Measurements from ENCODE around the gene LGALS12. TPM values are rescaled to one million over a fixed set of nuclear protein-coding genes. Genes with fewer than 3 reads are reported as not detected.

Gene LGALS12
- total and polyA plus RNA-seq, 2 of the 13 experiments (the other 11 are each of a cell fraction or from before 2014, with no cell fraction given): not detected

GRCh38 chr11:63512816-63513215 lies 6.9 kb downstream of the LGALS12 start (continued):
- TF ChIP-seq, protein P1, sequence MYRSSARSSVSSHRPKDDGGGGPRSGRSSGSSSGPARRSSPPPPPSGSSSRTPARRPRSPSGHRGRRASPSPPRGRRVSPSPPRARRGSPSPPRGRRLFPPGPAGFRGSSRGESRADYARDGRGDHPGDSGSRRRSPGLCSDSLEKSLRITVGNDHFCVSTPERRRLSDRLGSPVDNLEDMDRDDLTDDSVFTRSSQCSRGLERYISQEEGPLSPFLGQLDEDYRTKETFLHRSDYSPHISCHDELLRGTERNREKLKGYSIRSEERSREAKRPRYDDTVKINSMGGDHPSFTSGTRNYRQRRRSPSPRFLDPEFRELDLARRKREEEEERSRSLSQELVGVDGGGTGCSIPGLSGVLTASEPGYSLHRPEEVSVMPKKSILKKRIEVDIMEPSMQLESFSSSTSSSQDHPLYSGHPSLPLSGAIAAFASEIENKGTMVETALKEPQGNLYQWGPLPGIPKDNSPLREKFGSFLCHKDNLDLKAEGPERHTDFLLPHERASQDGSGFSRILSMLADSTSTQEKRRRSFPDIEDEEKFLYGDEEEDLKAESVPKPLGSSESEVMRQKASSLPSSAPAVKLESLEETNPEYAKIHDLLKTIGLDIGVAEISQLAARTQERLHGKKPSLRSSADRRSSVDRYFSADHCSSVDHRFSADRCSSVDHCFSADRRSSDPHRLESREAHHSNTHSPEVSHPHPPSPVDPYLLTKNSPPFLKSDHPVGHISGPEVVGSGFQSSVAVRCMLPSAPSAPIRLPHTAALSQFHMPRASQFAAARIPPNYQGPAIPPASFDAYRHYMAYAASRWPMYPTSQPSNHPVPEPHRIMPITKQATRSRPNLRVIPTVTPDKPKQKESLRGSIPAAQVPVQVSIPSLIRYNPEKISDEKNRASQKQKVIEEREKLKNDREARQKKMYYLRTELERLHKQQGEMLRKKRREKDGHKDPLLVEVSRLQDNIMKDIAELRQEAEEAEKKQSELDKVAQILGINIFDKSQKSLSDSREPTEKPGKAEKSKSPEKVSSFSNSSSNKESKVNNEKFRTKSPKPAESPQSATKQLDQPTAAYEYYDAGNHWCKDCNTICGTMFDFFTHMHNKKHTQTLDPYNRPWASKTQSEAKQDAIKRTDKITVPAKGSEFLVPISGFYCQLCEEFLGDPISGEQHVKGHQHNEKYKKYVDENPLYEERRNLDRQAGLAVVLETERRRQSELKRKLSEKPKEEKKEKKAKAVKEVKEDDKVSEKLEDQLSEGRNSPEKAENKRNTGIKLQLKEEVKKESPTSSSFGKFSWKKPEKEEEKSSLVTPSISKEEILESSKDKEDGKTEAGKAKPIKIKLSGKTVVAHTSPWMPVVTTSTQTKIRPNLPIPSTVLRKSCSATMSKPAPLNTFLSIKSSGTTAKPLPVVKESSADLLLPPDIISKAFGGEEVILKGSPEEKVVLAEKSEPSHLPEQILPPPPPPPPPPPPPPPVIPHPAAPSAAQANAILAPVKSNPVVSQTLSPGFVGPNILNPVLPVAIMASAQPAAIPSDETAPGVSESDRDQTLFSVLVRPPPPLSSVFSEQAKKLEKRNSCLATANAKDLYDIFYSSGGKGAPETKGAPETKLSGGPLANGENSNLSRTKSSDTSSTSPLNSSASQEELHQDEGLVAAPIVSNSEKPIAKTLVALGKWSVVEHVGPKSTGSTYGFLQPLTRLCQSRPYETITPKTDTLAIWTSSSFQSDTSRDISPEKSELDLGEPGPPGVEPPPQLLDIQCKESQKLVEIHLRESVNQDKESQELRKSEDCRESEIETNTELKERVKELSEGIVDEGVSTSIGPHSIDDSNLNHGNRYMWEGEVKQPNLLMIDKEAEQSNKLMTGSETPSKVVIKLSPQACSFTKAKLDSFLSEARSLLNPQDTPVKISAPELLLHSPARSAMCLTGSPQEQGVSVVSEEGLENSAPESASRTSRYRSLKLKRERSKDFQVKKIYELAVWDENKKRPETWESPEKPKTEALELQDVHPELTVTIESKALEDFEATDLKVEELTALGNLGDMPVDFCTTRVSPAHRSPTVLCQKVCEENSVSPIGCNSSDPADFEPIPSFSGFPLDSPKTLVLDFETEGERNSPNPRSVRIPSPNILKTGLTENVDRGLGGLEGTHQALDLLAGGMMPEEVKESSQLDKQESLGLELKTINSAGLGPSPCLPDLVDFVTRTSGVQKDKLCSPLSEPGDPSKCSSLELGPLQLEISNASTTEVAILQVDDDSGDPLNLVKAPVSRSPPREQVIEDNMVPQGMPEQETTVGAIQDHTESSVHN (CRISPR knock-in tag; IDR thresholded peaks at IDR 0.05): no peak
- no peak for TF ChIP-seq ZFP82 (CRISPR knock-in tag; IDR thresholded peaks at IDR 0.05; ENCODE audit: borderline replicate concordance)

DNA sequence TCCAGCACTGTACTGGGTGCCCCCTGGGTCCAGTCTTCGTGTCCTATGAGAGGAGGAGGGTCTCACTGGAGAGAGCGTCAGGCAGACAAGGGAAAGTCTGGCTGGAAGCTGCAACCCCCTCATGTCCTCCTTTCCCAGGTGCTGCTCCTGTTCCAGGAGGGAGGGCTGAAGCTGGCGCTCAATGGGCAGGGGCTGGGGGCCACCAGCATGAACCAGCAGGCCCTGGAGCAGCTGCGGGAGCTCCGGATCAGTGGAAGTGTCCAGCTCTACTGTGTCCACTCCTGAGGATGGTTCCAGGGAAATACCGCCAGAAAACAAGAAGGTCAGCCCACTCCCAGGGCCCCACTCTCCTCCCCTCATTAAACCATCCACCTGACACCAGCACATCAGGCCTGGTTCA lies 10.2 kb downstream of the LGALS12 start:
- ATAC-seq (no peak), FAIRE-seq (no peak), DNase-seq (ENCODE audit: low spot score) (no peak)
- intact Hi-C loops (cut with micrococcal nuclease; ENCODE audit: unreplicated experiment): no loop called here
- CTCF ChIA-PET (ENCODE audit: low intra/inter-chr PET ratio, low total read pairs): no interaction called here
- Histone ChIP-seq H3K27ac (ENCODE audit: extremely low read length, insufficient read depth, low read length) (no peak overlapping the region), H3K4me1 (ENCODE audit: insufficient read depth, low read length) (no peaks in the 10 kb centered on the region), H3K79me2 (ENCODE audit: insufficient read depth, low read length) (no peaks in the 10 kb centered on the region), H2AFZ (ENCODE audit: low read length) (no peak overlapping the region), H4K20me1 (ENCODE audit: insufficient read depth, low read length) (no peaks in the 10 kb centered on the region), H3K27me3 (ENCODE audit: control insufficient read depth in 1 of 2, insufficient read depth in 2 of 2, low read length in 2 of 2) (peaks cover 4 to 14% of the 10 kb centered on the region in 2 experiments; a peak in 4 of 5 replicates), H3K9me3 (ENCODE audit: low read length) (no peaks in the 10 kb centered on the region), H3K9ac (ENCODE audit: insufficient read depth, low read depth, low read length) (no peak overlapping the region), H3K4me2 (ENCODE audit: low read depth, low read length) (no peak overlapping the region), H3K36me3 (replicated peaks in 1 of 2; ENCODE audit: control insufficient read depth in 1 of 2, insufficient read depth in 2 of 2, low read length in 2 of 2) (no peaks in the 10 kb centered on the region), H3K4me3 (replicated peaks in 1 of 3; ENCODE audit: insufficient read depth in 1 of 3, low read depth in 2 of 3, low read length in 3 of 3) (no peak overlapping the region)
- POLR2A ChIA-PET: no interaction called here
- in situ Hi-C loops (cut with HindIII; ENCODE audit: extremely low pct_ligation_motif_present, low pct_unique_long_range_greater_than_20kb): no loop called here
- BruUV-seq (replicated peaks): no TSS peak
- WGBS (ENCODE audit: low lambda C conversion rate): 49% methylated on average over 5 of the region's 6 CpGs
- no peak for TF ChIP-seq RERE (CRISPR knock-in tag; IDR thresholded peaks at IDR 0.05; ENCODE audit: low read depth)
- TF ChIP-seq, protein P2, sequence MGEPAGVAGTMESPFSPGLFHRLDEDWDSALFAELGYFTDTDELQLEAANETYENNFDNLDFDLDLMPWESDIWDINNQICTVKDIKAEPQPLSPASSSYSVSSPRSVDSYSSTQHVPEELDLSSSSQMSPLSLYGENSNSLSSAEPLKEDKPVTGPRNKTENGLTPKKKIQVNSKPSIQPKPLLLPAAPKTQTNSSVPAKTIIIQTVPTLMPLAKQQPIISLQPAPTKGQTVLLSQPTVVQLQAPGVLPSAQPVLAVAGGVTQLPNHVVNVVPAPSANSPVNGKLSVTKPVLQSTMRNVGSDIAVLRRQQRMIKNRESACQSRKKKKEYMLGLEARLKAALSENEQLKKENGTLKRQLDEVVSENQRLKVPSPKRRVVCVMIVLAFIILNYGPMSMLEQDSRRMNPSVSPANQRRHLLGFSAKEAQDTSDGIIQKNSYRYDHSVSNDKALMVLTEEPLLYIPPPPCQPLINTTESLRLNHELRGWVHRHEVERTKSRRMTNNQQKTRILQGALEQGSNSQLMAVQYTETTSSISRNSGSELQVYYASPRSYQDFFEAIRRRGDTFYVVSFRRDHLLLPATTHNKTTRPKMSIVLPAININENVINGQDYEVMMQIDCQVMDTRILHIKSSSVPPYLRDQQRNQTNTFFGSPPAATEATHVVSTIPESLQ (CRISPR knock-in tag; conservative IDR thresholded peaks at IDR 0.05): no peak
- TF ChIP-seq NFKBIZ (CRISPR knock-in tag; IDR thresholded peaks at IDR 0.05): no peak
- no peak for TF ChIP-seq JUND (CRISPR knock-in tag; IDR thresholded peaks at IDR 0.05)
- TF ChIP-seq TAF1 (CRISPR knock-in tag; IDR thresholded peaks at IDR 0.05): no peak
- no peak for TF ChIP-seq ISX (CRISPR knock-in tag; conservative IDR thresholded peaks at IDR 0.05)
